Ovary (tissue), 9 donors: ENCODE measurements around the gene GPR132. TPM values are rescaled to one million over a fixed set of nuclear protein-coding genes. Genes with fewer than 3 reads are reported as not detected.

ENCODE experiments used
- DNase-seq, 5 donors: peaks; one replicate each; pipeline ENCODE4 v3.0.0-alpha.2; 2019 to 2020
- H3K27ac ChIP-seq, 2 donors: fragments of 200-600 bp; one replicate each; pipeline versions ENCODE4 v1.5.1 to v1.8.0; 2019 to 2022
- H3K27me3 ChIP-seq: fragments of 200-600 bp; one replicate; pipeline ENCODE4 v1.8.0; 2022
- H3K36me3 ChIP-seq: fragments of 200-600 bp; sonication (generic); one replicate; pipeline ENCODE4 v1.5.1; 2019
- H3K4me1 ChIP-seq: one replicate; pipeline ENCODE4 v1.8.1; 2013; ENCODE audit warnings: mild to moderate bottlenecking, moderate library complexity; ENCODE audit not compliant: insufficient read depth
- H3K4me3 ChIP-seq: fragments of 200-600 bp; sonication (generic); one replicate; pipeline ENCODE4 v1.5.1; 2017
- H3K9me3 ChIP-seq, 2 donors: fragments of 200-600 bp in 1 of 2; sonication (generic) in 1 of 2; one replicate each; pipeline versions ENCODE4 v1.5.1 to v1.8.1; 2013 to 2019; ENCODE audit warnings: mild to moderate bottlenecking in 1 of 2, moderate library complexity in 1 of 2
- EP300 ChIP-seq: sonication (generic); formaldehyde crosslinking; IDR thresholded peaks from one replicate; pipeline ENCODE4 v1.6.1; 2017; ENCODE audit warnings: antibody characterized with exemption
- POLR2A ChIP-seq: fragments of 450-650 bp; IDR thresholded peaks from one replicate; pipeline ENCODE4 v1.6.1; 2017; ENCODE audit warnings: antibody characterized with exemption, mild to moderate bottlenecking, moderate library complexity
- whole genome bisulfite sequencing, 3 donors: extraction: QIAGEN DNeasy Blood & Tissue Kit in 1 of 3; methylation state at CpG; one replicate each; pipeline versions ENCODE4 v1.1.5 to v1.1.7; 2013 to 2017; 5-methylcytosine and 5-hydroxymethylcytosine counted together
- intact Hi-C, 4 donors: fragments of 100-400 bp; cut with DNase I; formaldehyde crosslinking; loops; one replicate each; pipeline versions ENCODE4 v1.11.0 to v1.15.1; 2022 to 2023
- polyA plus RNA-seq, 2 donors: library from polyadenylated mRNA; stranded (reverse); fragments of 200-250 nt in 1 of 2; fragments of 350-450 nt in 1 of 2; fragmentation: Illumina TruSeq in 1 of 2; extraction: RNeasy Lipid Tissue Mini Kit (QIAGEN cat#74804) in 1 of 2; gene quantifications; one replicate each; pipeline ENCODE4 v1.2.3, GENCODE V29; 2013 to 2014
- total RNA-seq, 7 donors: library from RNA; depleted of rRNA in 2 of 7; stranded (reverse); fragments of >200 nt in 2 of 7; fragmentation: NEBNext Ultra II Directional in 3 of 7; extraction: Animal tissue kit (Norgen Biotek cat#: 25700) in 3 of 7; gene quantifications; one replicate each; pipeline versions ENCODE4 v1.1.0 to v1.2.4, GENCODE V29; 2016 to 2023
- TF ChIP-seq, protein P1 (sequence below), 3 donors: fragments of 450-650 bp in 2 of 3; fragments of 200-600 bp in 1 of 3; IDR thresholded peaks; one replicate each; pipeline versions ENCODE4 v1.5.1 to v1.8.0; 2016 to 2022; ENCODE audit warnings: antibody characterized with exemption in 3 of 3, mild to moderate bottlenecking in 1 of 3
- donor health status: DM: no; HTN: no; CAD: no; lungs with moderate emphysema.
- donor health status: DM: no; HTN: no; CAD: no.
- donor health status: Bipolar disorder and iron deficiency.
- donor health status: DM: yes; HTN: yes; CAD: no.
- donor health status: DM: no; HTN: no; CAD: no.
- donor health status: DM: yes; HTN: yes; CAD: no.

GPR132 gene
- total and polyA plus RNA-seq, 9 donors, result 0.27 to 2.0 (median 0.73) TPM

DNA sequence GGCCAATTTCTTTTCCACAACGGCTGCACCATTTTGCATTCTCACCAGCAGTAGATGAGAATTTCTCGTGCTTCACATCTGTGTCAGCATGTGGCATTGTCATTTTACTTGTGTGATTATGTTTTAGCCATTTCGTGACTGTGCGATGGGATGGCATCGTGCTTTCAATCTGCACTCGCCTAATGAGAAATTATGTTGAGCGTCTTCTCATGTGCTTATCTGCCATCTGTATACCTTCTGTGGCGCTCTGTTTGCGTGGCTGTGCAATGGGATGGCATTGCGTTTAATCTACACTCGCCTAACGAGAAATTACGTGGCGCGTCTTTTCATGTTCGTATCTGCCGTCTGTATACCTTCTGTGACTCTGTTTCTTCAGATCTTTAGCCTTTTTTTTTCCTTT is 14.9 kb upstream of the GPR132 start:
- intact Hi-C loops, result no loop called here
- DNase-seq, result peak in 2 of 5 donors; percentile 15 to 25
- Histone ChIP-seq H3K9me3 (no peaks in the 10 kb centered on the region), H3K4me1 (no peaks in the 10 kb centered on the region), H3K27ac (no peak overlapping the region), H3K36me3 (no peaks in the 10 kb centered on the region), H3K27me3 (no peaks in the 10 kb centered on the region), H3K4me3 (no peak overlapping the region)
- TF ChIP-seq POLR2A (no peak), EP300 (no peak)
- TF ChIP-seq, protein P1, sequence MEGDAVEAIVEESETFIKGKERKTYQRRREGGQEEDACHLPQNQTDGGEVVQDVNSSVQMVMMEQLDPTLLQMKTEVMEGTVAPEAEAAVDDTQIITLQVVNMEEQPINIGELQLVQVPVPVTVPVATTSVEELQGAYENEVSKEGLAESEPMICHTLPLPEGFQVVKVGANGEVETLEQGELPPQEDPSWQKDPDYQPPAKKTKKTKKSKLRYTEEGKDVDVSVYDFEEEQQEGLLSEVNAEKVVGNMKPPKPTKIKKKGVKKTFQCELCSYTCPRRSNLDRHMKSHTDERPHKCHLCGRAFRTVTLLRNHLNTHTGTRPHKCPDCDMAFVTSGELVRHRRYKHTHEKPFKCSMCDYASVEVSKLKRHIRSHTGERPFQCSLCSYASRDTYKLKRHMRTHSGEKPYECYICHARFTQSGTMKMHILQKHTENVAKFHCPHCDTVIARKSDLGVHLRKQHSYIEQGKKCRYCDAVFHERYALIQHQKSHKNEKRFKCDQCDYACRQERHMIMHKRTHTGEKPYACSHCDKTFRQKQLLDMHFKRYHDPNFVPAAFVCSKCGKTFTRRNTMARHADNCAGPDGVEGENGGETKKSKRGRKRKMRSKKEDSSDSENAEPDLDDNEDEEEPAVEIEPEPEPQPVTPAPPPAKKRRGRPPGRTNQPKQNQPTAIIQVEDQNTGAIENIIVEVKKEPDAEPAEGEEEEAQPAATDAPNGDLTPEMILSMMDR (IDR thresholded peaks at IDR 0.05), result no peak
- 86 to 91% (median 87%) methylated on average over 17 of the region's 17 CpGs for WGBS, 3 donors

DNA sequence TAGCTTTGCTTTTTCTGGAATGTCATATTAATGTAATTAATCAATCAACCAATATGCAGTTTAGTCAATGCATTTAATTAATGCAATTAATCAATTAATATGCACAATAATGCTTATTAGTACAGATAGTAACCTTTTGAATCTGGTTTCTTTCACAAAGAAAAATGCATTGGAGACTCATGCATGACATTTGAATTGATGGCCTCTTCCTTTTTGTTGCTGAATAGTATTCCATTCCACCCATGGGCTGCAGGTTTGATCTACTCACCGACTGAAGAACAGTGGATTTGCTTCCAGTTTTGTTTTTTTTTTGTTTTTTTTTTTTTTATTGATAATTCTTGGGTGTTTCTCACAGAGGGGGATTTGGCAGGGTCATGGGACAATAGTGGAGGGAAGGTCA is 13.1 kb upstream of the GPR132 start:
- Histone ChIP-seq H3K27ac (no peak overlapping the region), H3K27me3 (no peaks in the 10 kb centered on the region), H3K36me3 (no peaks in the 10 kb centered on the region), H3K4me1 (no peaks in the 10 kb centered on the region), H3K9me3 (no peaks in the 10 kb centered on the region), H3K4me3 (no peak overlapping the region)
- intact Hi-C loops, result no loop called here
- DNase-seq, result no peak
- WGBS, 3 donors, result 70 to 90% (median 86%) methylated on average over 1 of the region's 1 CpG
- no peak for TF ChIP-seq EP300
- no peak for TF ChIP-seq POLR2A
- TF ChIP-seq, protein P1 (IDR thresholded peaks at IDR 0.05), result no peak

DNA sequence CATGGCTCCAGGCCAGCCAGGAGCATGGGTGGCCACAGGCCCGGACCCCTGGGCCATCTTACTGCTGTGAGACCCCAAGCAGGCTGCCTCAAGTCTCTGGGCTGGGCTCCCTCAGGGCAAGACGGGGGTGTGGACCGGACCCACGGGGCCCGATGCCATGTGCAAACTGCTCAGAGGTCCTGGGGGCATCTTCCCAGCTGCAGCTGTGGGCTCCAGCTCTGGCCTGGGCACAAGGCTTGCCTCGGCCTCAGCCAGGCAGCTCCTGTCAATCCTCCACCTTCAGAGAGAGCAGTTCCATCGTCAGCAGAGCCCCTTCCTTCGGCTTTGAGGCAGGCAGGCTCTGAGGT is 12.4 kb upstream of the GPR132 start:
- 40 to 45% (median 41%) methylated on average over 4 to 8 of the region's 8 CpGs for WGBS, 3 donors
- Histone ChIP-seq H3K36me3 (no peaks in the 10 kb centered on the region), H3K27me3 (no peaks in the 10 kb centered on the region), H3K4me1 (no peaks in the 10 kb centered on the region), H3K27ac (no peak overlapping the region), H3K9me3 (no peaks in the 10 kb centered on the region), H3K4me3 (no peak overlapping the region)
- no peak for DNase-seq
- intact Hi-C loops, result no loop called here
- TF ChIP-seq EP300, result no peak
- TF ChIP-seq, protein P1 (IDR thresholded peaks at IDR 0.05), result no peak
- TF ChIP-seq POLR2A, result no peak

DNA sequence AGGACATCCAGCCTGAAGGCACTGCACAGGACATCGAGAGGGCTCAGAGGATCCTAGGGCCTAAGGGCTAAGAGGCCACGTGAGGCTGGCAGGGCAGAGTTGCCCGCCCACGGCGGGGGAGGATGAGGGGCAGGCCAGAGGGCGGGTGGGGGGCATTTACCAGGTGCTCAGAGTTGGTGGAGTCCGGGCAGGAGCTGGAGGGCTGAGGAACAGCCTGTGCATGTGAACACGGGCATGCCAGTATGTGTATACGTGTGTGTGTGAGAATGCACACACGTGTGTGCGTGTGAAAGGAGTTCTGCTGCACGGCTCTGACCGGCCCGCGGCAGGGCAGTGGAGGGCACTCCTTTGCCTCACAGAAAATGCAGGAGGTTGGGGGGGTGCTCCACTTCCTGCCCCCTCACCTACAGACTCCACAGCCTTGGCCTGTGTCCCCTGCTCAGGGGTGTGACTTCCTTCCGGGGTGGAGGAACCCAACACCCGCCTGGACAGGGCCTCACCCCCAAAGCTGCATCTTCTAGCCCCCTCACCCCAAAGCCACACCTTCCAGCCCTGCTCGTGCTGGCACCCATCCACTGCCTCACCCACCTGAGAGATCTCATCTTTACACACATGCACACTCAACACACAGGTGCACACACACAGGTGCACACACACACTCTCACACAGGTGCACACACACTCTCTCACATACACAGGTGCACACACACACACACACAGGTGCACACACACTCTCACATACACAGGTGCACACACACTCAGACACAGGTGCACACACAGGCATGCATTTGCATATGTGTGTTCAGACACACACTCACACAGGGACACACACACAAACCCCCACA is 11.8 kb upstream of the GPR132 start:
- TF ChIP-seq EP300, result no peak
- TF ChIP-seq POLR2A, result no peak
- TF ChIP-seq, protein P1 (IDR thresholded peaks at IDR 0.05), result no peak
- H3K27me3 ChIP-seq, result no peaks in the 10 kb centered on the region
- WGBS, 3 donors, result 43 to 56% (median 45%) methylated on average over 18 of the region's 18 CpGs

More for the DNA sequence above, 11.8 kb upstream of the GPR132 start:
- H3K4me3 ChIP-seq, result no peak overlapping the region
- no peaks in the 10 kb centered on the region for H3K36me3 ChIP-seq
- H3K4me1 ChIP-seq, result no peaks in the 10 kb centered on the region
- no peak for DNase-seq
- no peak overlapping the region for H3K27ac ChIP-seq
- intact Hi-C loops, result no loop called here
- no peaks in the 10 kb centered on the region for H3K9me3 ChIP-seq
